GM19023 (cell line): Measurements from ENCODE around the gene PTPRR.
"Not testable (repeated sequence)": the region's sequence is repeated elsewhere in the genome, so short reads cannot be mapped to it uniquely, and the experiment has no call there.

Experiments used
- ATAC-seq: cut with Tn5 transposase; IDR thresholded peaks from one replicate; pipeline ENCODE4 v1.9.1; 2021; ENCODE audit warnings: mild to moderate bottlenecking, moderate library complexity; ENCODE audit not compliant: unreplicated experiment

PTPRR gene

DNA sequence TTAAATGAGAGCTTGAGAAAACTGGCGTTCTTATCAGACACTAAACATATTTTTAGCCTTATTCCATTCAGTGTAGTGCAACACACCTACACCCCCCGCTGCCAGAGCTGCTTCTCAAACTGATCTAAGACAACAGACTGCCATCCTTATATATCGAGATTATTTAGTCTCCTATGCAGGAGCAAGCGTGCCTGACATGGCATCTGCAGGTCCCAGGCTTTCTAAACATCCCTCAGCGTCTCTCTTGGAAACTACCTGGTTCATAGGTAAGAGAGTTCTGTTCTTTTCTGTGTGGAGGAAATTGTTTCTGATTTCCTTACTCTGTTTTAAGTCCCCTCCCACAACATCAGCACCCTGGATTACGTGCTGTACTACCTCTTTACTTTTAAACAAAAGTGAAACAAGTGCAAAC, 166.2 kb downstream of the PTPRR start:
- no peak for ATAC-seq

DNA sequence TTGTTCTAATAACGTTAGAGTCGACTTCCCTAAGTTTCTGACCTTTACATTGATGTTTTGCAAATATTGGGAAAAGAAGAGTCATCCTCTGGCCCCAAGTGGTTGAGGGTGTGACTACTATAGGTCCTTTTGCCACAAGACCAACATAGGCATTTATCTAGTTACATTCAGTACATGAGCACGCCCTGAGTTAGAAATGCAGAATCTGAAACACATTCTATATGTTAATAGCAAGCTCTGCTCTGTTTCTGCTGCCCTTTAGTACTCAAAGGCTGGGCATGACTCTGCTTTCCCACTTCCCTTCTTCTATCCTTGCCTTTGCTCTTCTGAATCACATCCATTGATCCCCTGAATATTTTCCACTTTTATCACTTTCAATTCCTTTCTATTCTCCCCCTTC, 168.2 kb downstream of the PTPRR start:
- ATAC-seq, result no peak

DNA sequence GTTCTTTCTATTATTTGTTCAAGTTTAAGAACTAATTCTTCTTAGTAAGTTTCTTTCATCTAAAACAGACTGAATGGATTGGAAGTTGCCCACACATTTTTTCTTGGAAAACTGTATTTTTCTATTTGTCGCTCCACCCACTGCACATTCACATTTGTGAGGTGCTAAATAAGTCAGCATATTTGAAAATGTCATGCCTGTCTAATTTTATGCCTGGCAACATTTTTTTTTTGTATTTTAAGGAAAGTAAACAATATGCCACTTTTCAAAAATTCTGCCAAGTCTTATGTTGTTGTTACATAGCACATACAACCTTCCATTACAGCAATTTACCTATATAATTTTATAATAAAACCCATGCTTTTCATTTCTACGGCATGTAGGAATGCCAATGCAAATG, 170.6 kb downstream of the PTPRR start:
- ATAC-seq, result no peak

DNA sequence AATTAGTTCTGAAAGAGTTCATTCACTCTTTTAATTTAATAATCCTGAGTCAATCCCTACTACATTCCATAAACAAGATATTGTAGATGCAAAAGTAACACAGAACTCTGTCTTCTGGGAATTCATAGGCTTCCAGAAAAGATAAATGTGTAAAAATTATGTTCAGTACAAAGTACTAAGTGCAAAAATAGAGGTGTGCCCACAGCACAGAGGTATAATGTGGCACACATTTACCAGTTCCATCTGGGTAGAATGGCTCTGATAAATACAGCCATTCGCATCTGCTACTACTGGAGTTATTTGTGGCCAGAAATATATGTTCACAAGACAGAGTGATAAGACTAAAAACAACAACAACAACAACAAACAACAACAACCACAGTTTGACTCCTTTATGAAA, 171.7 kb downstream of the PTPRR start:
- no peak for ATAC-seq

DNA sequence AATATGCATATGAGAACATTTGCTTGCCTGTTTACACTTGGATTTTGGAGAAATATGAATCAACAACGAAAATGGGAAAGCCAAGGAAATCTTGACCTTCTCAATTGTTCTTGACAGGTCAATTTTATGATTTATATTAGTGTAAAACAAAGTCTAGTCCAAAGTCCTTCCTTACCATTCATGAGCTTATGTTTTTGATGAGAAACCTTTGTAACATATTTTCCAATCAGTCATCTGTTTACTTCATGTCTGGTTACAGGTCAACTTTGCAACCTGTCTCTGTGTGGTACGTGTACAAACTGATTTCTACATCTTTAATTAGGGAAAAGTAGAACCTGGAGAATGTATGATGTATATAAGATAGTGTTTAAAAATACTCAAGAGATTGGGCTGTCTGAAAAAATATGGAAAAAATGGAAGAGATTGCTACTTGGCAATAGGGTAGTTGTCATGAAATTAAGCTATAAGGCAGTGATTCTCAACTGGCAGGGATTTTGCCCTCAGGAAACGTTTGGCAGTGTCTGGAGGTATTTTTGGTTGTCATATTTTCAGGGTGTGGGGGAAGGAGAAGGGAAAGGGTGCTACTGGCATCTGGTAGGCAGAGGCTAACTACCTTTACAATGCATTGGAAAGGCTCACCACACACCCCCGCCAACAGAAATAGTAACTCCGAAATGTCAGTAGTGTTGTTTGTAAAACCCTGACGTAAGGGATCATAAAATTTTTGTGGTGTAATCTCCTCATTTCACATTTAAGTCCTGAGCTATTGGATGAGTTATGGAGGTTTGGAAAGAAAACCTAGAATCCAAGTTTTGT, 172.9 kb downstream of the PTPRR start:
- no peak for ATAC-seq

DNA sequence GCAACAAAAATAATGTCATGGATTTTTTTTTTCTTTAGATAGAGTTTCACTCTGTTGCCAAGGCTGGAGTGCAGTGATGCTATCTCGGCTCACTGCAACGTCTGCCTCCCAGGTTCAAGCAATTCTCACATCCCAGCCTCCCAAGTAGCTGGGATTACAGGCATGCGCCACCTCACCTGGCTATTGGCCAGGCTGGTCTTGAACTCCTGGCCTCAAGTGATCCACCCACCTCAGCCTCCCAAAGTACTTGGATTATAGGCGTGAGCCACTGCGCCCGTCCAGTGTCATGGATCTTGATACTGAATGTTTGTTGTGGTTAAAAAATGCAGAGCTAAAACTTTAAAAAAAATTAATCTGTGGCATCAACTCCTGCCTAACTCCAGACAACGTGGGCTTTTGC, 175.5 kb downstream of the PTPRR start:
- no peak for ATAC-seq

DNA sequence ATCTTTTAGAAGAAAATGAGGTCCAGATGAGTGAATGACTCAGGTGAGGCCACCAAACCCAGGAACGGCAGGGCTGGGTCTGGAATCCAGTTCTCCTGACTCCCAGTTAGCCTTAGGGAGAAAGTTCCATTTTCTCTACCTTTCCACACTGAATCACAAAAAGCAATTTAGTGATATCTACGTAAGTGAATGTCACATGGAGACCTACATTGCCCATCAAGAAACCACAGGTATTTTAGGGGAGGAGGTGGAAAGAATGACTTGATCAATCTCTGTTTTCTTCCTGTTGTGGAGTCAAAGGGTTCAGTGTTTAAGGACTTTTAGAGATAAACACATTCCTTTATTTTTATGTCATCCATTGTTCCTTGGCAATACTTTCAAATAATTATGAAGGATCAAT, 176.4 kb downstream of the PTPRR start:
- no peak for ATAC-seq

DNA sequence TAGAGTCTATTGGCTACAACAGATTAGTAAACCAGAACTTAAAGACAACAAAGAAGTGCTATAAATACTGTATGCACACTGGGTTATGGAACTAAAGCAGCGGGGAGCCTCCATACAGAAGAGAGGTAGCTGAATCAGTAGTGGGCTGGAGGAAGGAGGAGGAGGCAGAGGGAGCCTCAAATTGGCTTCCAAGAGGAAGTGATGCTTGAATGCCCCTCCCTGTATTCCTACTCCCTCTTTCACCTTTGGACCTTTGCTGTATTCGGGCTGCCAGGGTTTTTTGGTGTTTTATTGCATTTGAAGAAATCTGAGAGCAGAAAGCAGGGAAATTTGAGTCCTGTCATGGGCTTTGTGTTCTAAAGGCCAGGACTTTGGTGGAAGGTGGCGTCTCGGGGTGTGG, 179.3 kb downstream of the PTPRR start:
- no peak for ATAC-seq

DNA sequence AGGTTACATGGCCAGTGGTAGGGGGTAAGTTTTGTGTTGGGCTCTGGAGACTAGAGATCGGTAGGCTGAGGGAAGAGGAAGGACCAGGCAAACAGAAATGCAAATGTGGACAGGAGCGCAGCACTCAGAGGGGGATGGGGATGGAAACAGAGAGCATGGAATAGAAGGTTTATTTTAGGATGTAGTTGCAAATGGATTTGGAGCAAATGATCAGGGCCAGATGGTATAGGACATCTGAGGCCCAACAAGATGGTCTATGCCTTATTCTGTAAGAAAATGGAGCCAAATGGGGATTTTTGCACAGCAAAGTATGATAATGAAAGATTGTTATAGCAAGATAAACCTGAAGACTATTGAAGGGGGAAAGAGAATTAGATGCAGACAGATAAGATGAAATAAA, 180.8 kb downstream of the PTPRR start:
- no peak for ATAC-seq

DNA sequence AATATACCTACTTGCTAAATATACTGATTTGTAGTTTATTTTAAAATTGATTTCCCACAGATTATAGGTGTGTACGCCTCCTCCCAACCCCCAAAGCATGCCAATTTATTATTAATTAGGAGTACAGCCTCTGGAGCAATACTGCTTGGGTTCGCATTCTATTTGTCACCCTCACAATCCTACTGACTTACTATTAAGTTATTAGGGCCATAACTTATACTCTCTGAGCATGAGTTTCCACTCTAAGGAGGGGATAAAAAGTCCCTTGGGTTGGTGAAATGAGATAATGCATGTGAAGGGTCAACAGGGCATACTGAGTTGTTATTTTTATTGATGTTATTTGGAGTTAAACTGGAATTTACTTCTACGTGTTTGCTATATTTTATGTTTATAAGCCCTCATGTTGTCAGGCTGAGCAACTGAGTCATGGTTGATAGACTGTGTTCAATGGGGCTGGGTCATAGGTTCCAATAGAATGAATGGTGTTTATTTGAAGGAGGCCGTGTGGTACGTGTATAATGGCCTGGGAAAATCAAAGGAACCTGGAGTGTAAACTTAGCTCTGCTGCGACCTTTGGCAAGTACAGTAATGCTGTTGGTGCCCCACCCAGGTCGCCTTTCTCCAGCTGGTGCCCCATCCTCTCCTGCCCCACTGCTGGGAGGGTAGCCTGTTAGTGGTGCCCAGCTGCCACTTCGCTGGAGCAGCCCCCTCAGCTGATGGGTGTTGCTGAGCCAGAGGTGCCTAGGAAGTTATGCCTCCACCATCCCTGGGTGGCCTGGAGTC, 184.0 kb downstream of the PTPRR start:
- no peak for ATAC-seq

GRCh38 chr12:70735197-70735596, 185.3 kb downstream of the PTPRR start:
- ATAC-seq, result not testable (repeated sequence)

GRCh38 chr12:70733385-70733784, 187.2 kb downstream of the PTPRR start:
- ATAC-seq, result peak; percentile 82

DNA sequence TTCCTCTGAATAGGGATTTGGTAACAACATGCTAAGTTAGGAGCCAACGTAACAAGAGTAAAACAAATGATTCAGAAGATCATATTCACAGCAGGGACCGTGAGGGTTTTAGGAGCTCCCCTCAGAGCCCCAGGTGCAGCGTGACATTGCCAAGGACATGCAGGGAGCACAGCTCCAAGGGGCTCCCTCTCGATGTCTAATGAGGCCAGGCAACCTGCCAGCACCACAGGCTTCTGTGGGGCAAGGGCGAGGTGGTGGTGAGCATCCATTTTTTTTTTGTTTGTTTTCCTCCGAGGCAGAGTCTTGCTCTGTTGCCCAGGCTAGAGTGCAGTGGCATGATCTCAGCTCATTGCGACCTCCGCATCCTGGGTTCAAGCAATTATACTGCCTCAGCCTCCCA, 188.3 kb downstream of the PTPRR start:
- no peak for ATAC-seq

DNA sequence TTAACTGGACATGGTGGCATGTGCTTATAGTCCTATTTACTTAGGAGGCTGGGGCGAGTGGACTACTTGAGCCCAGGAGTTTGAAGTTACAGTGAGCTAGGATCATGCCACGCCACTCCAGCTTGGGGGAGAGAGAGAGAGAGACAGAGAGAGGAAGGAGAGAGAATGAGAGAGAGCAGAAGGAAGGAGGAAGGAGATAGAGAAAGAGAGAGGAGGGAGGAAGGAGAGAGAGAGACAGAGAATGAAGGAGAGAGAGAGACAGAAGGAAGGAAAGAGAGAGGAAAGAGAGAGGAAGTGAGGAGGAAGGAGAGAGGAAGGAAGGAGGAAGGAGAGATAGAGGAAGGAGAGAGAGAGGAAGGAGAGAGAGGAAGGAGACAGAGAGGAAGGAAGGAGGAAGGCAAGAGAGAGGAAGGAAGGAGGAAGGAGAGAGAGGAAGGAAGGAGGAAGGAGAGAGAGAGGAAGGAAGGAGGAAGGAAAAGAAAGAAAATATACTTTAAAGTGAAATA, 189.8 kb downstream of the PTPRR start:
- no peak for ATAC-seq

DNA sequence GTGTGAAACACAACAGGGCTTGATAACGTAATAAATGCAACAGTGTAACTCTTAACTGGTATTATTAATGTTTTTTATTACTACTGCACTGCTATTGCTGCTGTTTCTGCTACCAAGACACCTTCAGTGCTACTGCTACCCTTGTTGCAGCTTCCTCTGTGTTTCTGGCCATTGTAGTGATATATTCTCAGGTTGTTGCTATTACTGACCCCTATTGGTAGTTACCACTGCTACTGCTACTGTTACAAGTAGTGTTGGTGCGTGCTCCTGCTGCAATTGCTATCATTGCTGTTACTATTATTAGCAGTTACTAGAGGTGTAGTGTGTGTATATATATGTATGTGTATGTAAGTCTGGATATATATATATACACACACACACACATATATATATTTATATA, 196.1 kb downstream of the PTPRR start:
- ATAC-seq, result no peak

GRCh38 chr12:70722584-70723343, 197.8 kb downstream of the PTPRR start:
- ATAC-seq, result no peak

DNA sequence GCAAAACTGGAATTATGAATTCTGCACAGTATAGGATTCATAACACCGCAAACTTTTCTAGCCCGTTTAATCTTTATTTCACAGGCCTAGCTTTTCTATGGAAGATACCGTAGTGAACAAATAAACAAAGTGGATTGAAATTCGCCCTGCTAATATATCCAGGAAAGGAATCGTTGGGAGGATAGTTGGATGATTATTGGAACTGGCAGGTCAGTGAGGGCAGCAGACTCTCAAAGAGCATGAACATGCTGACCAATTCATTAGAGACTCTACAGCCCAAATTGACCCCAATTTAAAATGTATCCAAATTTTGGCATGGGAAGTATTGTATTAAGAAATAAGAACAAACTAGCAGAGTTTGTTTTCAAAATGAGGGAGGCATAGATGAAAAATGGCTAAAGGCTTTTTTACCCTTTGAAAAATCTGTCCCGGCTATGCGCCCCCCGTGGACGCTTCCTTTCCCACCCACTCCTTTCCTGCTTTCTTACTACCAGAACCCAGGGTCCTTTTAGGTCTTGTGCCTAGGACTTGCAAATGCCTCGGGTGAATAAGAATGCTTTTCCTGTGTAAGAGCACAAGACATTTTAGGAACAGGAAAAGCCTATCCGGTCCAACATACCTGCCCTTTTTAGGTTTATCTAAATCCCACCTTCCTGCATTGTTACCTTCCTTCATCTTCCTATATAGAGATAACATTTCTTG, 198.7 kb downstream of the PTPRR start:
- ATAC-seq, result no peak

DNA sequence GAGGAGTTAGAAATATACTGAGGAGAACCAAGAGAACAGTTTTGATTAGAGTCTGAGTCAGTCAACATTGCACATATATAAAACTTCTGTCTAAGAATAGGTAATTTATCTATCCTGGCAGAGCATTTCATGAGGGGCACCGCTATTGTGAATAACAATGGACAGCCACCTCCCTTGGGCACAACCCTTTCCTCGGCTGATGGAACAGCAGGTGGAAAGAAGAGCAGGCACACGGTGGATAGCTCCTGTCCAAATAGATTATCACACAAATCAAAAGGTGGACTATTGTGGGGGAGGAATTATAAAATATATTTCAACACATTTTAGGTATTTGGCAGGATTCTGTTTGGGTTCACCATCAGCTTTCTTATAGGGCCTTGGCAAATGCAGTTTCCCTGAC, 199.3 kb downstream of the PTPRR start:
- ATAC-seq, result no peak

DNA sequence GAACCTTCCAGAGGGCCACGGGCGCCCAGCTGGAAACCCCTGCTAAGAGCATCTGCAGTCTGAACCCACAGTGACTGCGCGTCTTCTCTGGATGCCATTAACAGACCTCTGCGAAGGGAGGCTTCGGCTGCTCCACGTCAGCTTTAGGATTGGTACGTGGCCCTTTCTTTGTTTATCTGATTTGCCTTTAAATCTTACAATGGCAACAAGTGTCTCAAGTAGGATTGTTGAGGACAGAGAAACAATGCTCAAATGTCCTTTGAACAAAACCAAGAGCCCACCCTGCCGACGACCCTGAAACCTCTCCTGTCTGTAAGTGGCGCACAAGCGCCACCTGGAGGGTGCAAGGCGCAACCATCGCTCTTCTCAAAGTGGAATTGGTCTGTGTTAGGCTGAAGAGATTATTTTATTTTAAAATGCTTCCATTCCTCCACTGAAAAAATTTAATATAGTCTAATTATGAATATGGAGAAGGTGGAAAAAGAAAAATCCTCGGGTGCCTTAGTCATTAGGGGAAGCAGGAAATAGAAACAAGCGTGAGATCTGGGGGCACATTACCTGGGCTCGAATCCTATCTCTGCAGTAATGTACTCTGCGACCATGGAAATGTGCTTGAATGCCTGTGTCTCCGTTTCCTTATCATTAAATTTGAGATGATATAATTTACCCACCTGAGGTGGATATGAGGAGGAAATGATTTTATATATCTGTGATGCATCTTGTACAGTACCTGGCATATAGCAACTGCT, 200.7 kb downstream of the PTPRR start:
- ATAC-seq, result peak; percentile 64

DNA sequence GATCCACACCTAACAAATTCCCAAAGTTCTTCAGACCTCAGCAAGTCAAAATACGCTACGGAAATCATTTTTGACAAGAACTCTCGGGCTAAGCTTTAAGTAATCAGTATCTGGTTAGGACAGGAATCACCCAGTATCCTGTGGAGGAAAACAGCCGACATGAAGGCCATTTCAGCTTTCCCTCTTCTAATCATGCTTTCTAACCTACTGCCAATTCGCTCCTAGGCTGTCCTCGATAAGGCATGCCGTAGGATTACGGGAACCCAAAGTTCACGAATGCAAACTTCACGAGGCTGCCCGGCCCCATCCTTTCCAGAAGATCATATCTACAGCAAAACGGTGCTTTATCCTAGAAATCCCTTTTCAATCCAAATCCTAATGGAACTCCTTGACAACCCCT, 201.5 kb downstream of the PTPRR start:
- ATAC-seq, result no peak
